Mesendoderm (in vitro differentiated cells): Measurements from ENCODE around the gene CFAP97D2.
"Not testable (repeated sequence)": the region's sequence is repeated elsewhere in the genome, so short reads cannot be mapped to it uniquely, and the experiment has no call there.

Source experiments
- DNase-seq: peaks from one replicate; pipeline ENCODE4 v3.0.0; 2013
- H2AK5ac ChIP-seq: 2 replicates; pipeline ENCODE4 v1.6.1; 2013; ENCODE audit warnings: low read length, inconsistent platforms
- H2BK120ac ChIP-seq: 2 replicates; pipeline ENCODE4 v1.6.1; 2013; ENCODE audit warnings: low read depth, mild to moderate bottlenecking, low read length, moderate library complexity, mixed read lengths
- H2BK15ac ChIP-seq: replicated peaks from 2 replicates; pipeline ENCODE4 v1.6.1; 2013; ENCODE audit warnings: low read depth, mild to moderate bottlenecking, moderate library complexity
- H2BK5ac ChIP-seq: 2 replicates; pipeline ENCODE4 v1.6.1; 2013; ENCODE audit warnings: low read length, inconsistent platforms
- H3K18ac ChIP-seq: 2 replicates; pipeline ENCODE4 v1.6.1; 2013; ENCODE audit warnings: mild to moderate bottlenecking, low read length, mixed read lengths
- H3K23ac ChIP-seq: one replicate; pipeline ENCODE4 v1.6.1; 2013; ENCODE audit warnings: low read length
- H3K27ac ChIP-seq: 2 replicates; pipeline ENCODE4 v1.5.1; 2013; ENCODE audit warnings: low read depth, mild to moderate bottlenecking, inconsistent platforms, low read length, moderate library complexity
- H3K27me3 ChIP-seq: 2 replicates; pipeline ENCODE4 v1.6.1; 2013; ENCODE audit warnings: low read length, control low read depth, mild to moderate bottlenecking, inconsistent platforms; ENCODE audit not compliant: insufficient read depth, poor library complexity
- H3K36me3 ChIP-seq: 2 replicates; pipeline ENCODE4 v1.6.1; 2013; ENCODE audit warnings: low read length, inconsistent platforms; ENCODE audit not compliant: control insufficient read depth, insufficient read depth
- H3K4ac ChIP-seq: one replicate; pipeline ENCODE4 v1.6.1; 2013; ENCODE audit warnings: low read depth, mild to moderate bottlenecking, low read length, moderate library complexity
- H3K4me1 ChIP-seq: 2 replicates; pipeline ENCODE4 v1.6.1; 2013; ENCODE audit warnings: low read depth, low read length, inconsistent platforms; ENCODE audit not compliant: control insufficient read depth
- H3K4me2 ChIP-seq: 2 replicates; pipeline ENCODE4 v1.6.1; 2013; ENCODE audit warnings: low read length
- H3K4me3 ChIP-seq: 2 replicates; pipeline ENCODE4 v1.5.1; 2013; ENCODE audit warnings: mild to moderate bottlenecking, low read length
- H3K56ac ChIP-seq: one replicate; pipeline ENCODE4 v1.6.1; 2013; ENCODE audit warnings: low read length
- H3K79me1 ChIP-seq: 2 replicates; pipeline ENCODE4 v1.6.1; 2013; ENCODE audit warnings: low read length, inconsistent platforms
- H3K79me2 ChIP-seq: 2 replicates; pipeline ENCODE4 v1.6.1; 2013; ENCODE audit warnings: mild to moderate bottlenecking, low read length; ENCODE audit not compliant: control insufficient read depth, insufficient read depth
- H3K9ac ChIP-seq: 2 replicates; pipeline ENCODE4 v1.6.1; 2013; ENCODE audit warnings: low read length, inconsistent platforms
- H4K5ac ChIP-seq: one replicate; pipeline ENCODE4 v1.6.1; 2013; ENCODE audit warnings: low read length
- H4K8ac ChIP-seq: one replicate; pipeline ENCODE4 v1.6.1; 2013; ENCODE audit warnings: low read depth, mild to moderate bottlenecking, control low read depth, low read length, moderate library complexity
- WGBS: extraction: QIAGEN DNeasy Blood & Tissue Kit; methylation state at CpG from one replicate; pipeline ENCODE4 v1.1.7; 2013; ENCODE audit warnings: low lambda C conversion rate, missing lambda C conversion rate; ENCODE audit not compliant: insufficient coverage; ENCODE audit errors: extremely low coverage; 5-methylcytosine and 5-hydroxymethylcytosine counted together

CFAP97D2 gene

GRCh38 chr13:114145722-114146121, 33.3 kb upstream of the CFAP97D2 start:
- no peak overlapping the region for H3K4me3 ChIP-seq
- no peak overlapping the region for H3K23ac ChIP-seq
- H3K79me2 ChIP-seq: no peaks in the 10 kb centered on the region
- no peak overlapping the region for H3K56ac ChIP-seq
- H3K36me3 ChIP-seq: no peaks in the 10 kb centered on the region
- no CpG with 5 or more reads among the region's 14 CpGs for WGBS
- H2BK120ac ChIP-seq: no peak overlapping the region
- H3K4me2 ChIP-seq: no peak overlapping the region
- H3K27ac ChIP-seq: no peak overlapping the region
- H3K9ac ChIP-seq: no peak overlapping the region
- H3K4ac ChIP-seq: no peak overlapping the region
- no peak overlapping the region for H3K18ac ChIP-seq
- no peak overlapping the region for H4K5ac ChIP-seq
- H4K8ac ChIP-seq: no peak overlapping the region
- no peaks in the 10 kb centered on the region for H3K4me1 ChIP-seq
- no peak overlapping the region for H2BK15ac ChIP-seq
- no peaks in the 10 kb centered on the region for H3K27me3 ChIP-seq
- DNase-seq: no peak
- no peak overlapping the region for H2BK5ac ChIP-seq
- no peaks in the 10 kb centered on the region for H3K79me1 ChIP-seq
- no peak overlapping the region for H2AK5ac ChIP-seq

- H3K23ac ChIP-seq: no peak overlapping the region
- no peak overlapping the region for H3K9ac ChIP-seq
- DNase-seq: no peak
- H2BK5ac ChIP-seq: no peak overlapping the region
- no peaks in the 10 kb centered on the region for H3K27me3 ChIP-seq
- no peak overlapping the region for H3K27ac ChIP-seq
- no peak overlapping the region for H4K8ac ChIP-seq
- no peak overlapping the region for H3K4me2 ChIP-seq
- no peaks in the 10 kb centered on the region for H3K79me1 ChIP-seq
- H4K5ac ChIP-seq: no peak overlapping the region
- H2AK5ac ChIP-seq: no peak overlapping the region
- H3K4me1 ChIP-seq: no peaks in the 10 kb centered on the region
- no peak overlapping the region for H2BK120ac ChIP-seq
- H2BK15ac ChIP-seq: no peak overlapping the region
- WGBS: no CpG with 5 or more reads among the region's 14 CpGs
- H3K18ac ChIP-seq: no peak overlapping the region
- no peak overlapping the region for H3K4me3 ChIP-seq
- H3K36me3 ChIP-seq: no peaks in the 10 kb centered on the region
- H3K56ac ChIP-seq: no peak overlapping the region
- H3K4ac ChIP-seq: no peak overlapping the region
- H3K79me2 ChIP-seq: no peaks in the 10 kb centered on the region
These were observed 32.9 kb upstream of the CFAP97D2 start for GRCh38 chr13:114146173-114146572.

- Histone ChIP-seq H2BK120ac (no peak overlapping the region), H2AK5ac (no peak overlapping the region), H3K4me1 (no peaks in the 10 kb centered on the region), H2BK15ac (no peak overlapping the region), H4K8ac (no peak overlapping the region), H3K79me2 (no peaks in the 10 kb centered on the region), H3K27me3 (no peaks in the 10 kb centered on the region), H3K4me2 (no peak overlapping the region), H3K27ac (no peak overlapping the region), H3K79me1 (no peaks in the 10 kb centered on the region), H3K23ac (no peak overlapping the region), H3K4me3 (no peak overlapping the region), H4K5ac (no peak overlapping the region), H3K18ac (no peak overlapping the region), H3K56ac (no peak overlapping the region), H3K36me3 (no peaks in the 10 kb centered on the region), H2BK5ac (no peak overlapping the region), H3K9ac (no peak overlapping the region), H3K4ac (no peak overlapping the region)
- no CpG with 5 or more reads among the region's 10 CpGs for WGBS
- DNase-seq: peak; percentile 51
These were observed 32.4 kb upstream of the CFAP97D2 start for GRCh38 chr13:114146629-114147028.

- no peak for DNase-seq
- Histone ChIP-seq H2AK5ac (no peak overlapping the region), H3K18ac (no peak overlapping the region), H3K4me2 (no peak overlapping the region), H2BK120ac (no peak overlapping the region), H3K27ac (no peak overlapping the region), H3K36me3 (no peaks in the 10 kb centered on the region), H3K79me1 (no peaks in the 10 kb centered on the region), H2BK15ac (no peak overlapping the region), H3K4ac (no peak overlapping the region), H2BK5ac (no peak overlapping the region), H3K27me3 (no peaks in the 10 kb centered on the region), H3K9ac (no peak overlapping the region), H3K4me3 (no peak overlapping the region), H3K56ac (no peak overlapping the region), H3K23ac (no peak overlapping the region), H4K5ac (no peak overlapping the region), H3K79me2 (no peaks in the 10 kb centered on the region), H4K8ac (no peak overlapping the region), H3K4me1 (no peaks in the 10 kb centered on the region)
- WGBS: no CpG with 5 or more reads among the region's 22 CpGs
These were observed 31.1 kb upstream of the CFAP97D2 start for GRCh38 chr13:114147803-114148520.

- H3K36me3 ChIP-seq: no peaks in the 10 kb centered on the region
- no CpG with 5 or more reads among the region's 8 CpGs for WGBS
- no peak overlapping the region for H3K9ac ChIP-seq
- H2BK120ac ChIP-seq: no peak overlapping the region
- no peak overlapping the region for H3K27ac ChIP-seq
- no peak overlapping the region for H3K23ac ChIP-seq
- H3K4me2 ChIP-seq: no peak overlapping the region
- no peak overlapping the region for H3K4me3 ChIP-seq
- H3K79me1 ChIP-seq: no peaks in the 10 kb centered on the region
- H3K4ac ChIP-seq: no peak overlapping the region
- no peak for DNase-seq
- H3K56ac ChIP-seq: no peak overlapping the region
- H2BK5ac ChIP-seq: no peak overlapping the region
- H3K79me2 ChIP-seq: no peaks in the 10 kb centered on the region
- no peaks in the 10 kb centered on the region for H3K4me1 ChIP-seq
- H4K8ac ChIP-seq: no peak overlapping the region
- H2AK5ac ChIP-seq: no peak overlapping the region
- no peak overlapping the region for H2BK15ac ChIP-seq
- no peaks in the 10 kb centered on the region for H3K27me3 ChIP-seq
- no peak overlapping the region for H4K5ac ChIP-seq
- H3K18ac ChIP-seq: no peak overlapping the region
These were observed 30.6 kb upstream of the CFAP97D2 start for GRCh38 chr13:114148521-114148855.

- not testable (repeated sequence) for H3K4me1 ChIP-seq, H3K36me3 ChIP-seq, H4K5ac ChIP-seq, H3K27me3 ChIP-seq, DNase-seq, H3K4me2 ChIP-seq, H3K23ac ChIP-seq, H3K79me2 ChIP-seq, H2BK120ac ChIP-seq, H3K4ac ChIP-seq, H3K79me1 ChIP-seq, H3K27ac ChIP-seq, H4K8ac ChIP-seq, H3K4me3 ChIP-seq, H2BK5ac ChIP-seq, H3K18ac ChIP-seq, H3K56ac ChIP-seq, H2AK5ac ChIP-seq, H3K9ac ChIP-seq, H2BK15ac ChIP-seq
- no CpG with 5 or more reads among the region's 19 CpGs for WGBS
These were observed 30.2 kb upstream of the CFAP97D2 start for GRCh38 chr13:114148886-114149285.
